ENCODE results near the gene PUS7L.
"Not testable (repeated sequence)": the region's sequence is repeated elsewhere in the genome, so short reads cannot be mapped to it uniquely, and the experiment has no call there.

PUS7L gene

GRCh38 chr12:43750814-43751213 lies 7.8 kb downstream of the PUS7L start:
- DNase-seq (ENCODE audit: low read depth), result no peak

- DNase-seq (ENCODE audit: low read depth), result no peak
Observed at GRCh38 chr12:43749016-43749415, 9.6 kb downstream of the PUS7L start.

- no peak for DNase-seq (ENCODE audit: low read depth)
Observed at GRCh38 chr12:43744826-43745225, 13.8 kb downstream of the PUS7L start.

- DNase-seq (ENCODE audit: low read depth), result no peak
Observed at GRCh38 chr12:43742106-43742505, 16.5 kb downstream of the PUS7L start.

- DNase-seq (ENCODE audit: low read depth), result no peak
Observed at GRCh38 chr12:43740511-43741100, 18.0 kb downstream of the PUS7L start.

- no peak for DNase-seq (ENCODE audit: low read depth)
Observed at GRCh38 chr12:43737646-43738045, 20.9 kb downstream of the PUS7L start.

- no peak for DNase-seq (ENCODE audit: low read depth)
Observed at GRCh38 chr12:43736927-43737440, 21.6 kb downstream of the PUS7L start.

GRCh38 chr12:43733687-43734086 lies 24.9 kb downstream of the PUS7L start:
- no peak for DNase-seq (ENCODE audit: low read depth)

GRCh38 chr12:43730283-43730682 lies 28.3 kb downstream of the PUS7L start:
- DNase-seq (ENCODE audit: low read depth), result no peak

GRCh38 chr12:43728698-43729097 lies 29.9 kb downstream of the PUS7L start:
- no peak for DNase-seq (ENCODE audit: low read depth)

- DNase-seq (ENCODE audit: low read depth), result no peak
Observed at GRCh38 chr12:43728117-43728516, 30.5 kb downstream of the PUS7L start.

- no peak for DNase-seq (ENCODE audit: low read depth)
Observed at GRCh38 chr12:43723134-43723533, 35.5 kb downstream of the PUS7L start.

- DNase-seq (ENCODE audit: low read depth), result no peak
Observed at GRCh38 chr12:43722621-43723020, 36.0 kb downstream of the PUS7L start.

GRCh38 chr12:43711348-43711747 lies 47.2 kb downstream of the PUS7L start:
- DNase-seq (ENCODE audit: low read depth), result no peak

GRCh38 chr12:43703772-43704171 lies 54.8 kb downstream of the PUS7L start:
- not testable (repeated sequence) for DNase-seq (ENCODE audit: low read depth)

GRCh38 chr12:43701194-43701593 lies 57.4 kb downstream of the PUS7L start:
- DNase-seq (ENCODE audit: low read depth), result not testable (repeated sequence)

GRCh38 chr12:43696154-43696553 lies 62.4 kb downstream of the PUS7L start:
- no peak for DNase-seq (ENCODE audit: low read depth)

- DNase-seq (ENCODE audit: low read depth), result no peak
Observed at GRCh38 chr12:43694879-43695278, 63.7 kb downstream of the PUS7L start.

GRCh38 chr12:43692064-43692463 lies 66.5 kb downstream of the PUS7L start:
- no peak for DNase-seq (ENCODE audit: low read depth)

- DNase-seq (ENCODE audit: low read depth), result not testable (repeated sequence)
Observed at GRCh38 chr12:43685491-43685890, 73.1 kb downstream of the PUS7L start.

GRCh38 chr12:43676183-43676813 lies 82.3 kb downstream of the PUS7L start:
- DNase-seq (ENCODE audit: low read depth), result no peak

- no peak for DNase-seq (ENCODE audit: low read depth)
Observed at GRCh38 chr12:43675048-43675904, 83.3 kb downstream of the PUS7L start.

GRCh38 chr12:43669373-43669772 lies 89.2 kb downstream of the PUS7L start:
- no peak for DNase-seq (ENCODE audit: low read depth)

Data from T follicular helper cell (primary cell).